Bronchus fibroblast of lung (primary cell): ENCODE measurements around the gene PCDHA1. TPM values are rescaled to one million over a fixed set of nuclear protein-coding genes. Genes with fewer than 3 reads are reported as not detected.

ENCODE experiments used
- total RNA-seq: library from RNA; depleted of rRNA; stranded (reverse); fragments of >200 nt; gene quantifications from 2 replicates; pipeline ENCODE4 v1.2.3, GENCODE V29; 2015

Gene PCDHA1
- not detected in 2 replicates for total RNA-seq

DNA sequence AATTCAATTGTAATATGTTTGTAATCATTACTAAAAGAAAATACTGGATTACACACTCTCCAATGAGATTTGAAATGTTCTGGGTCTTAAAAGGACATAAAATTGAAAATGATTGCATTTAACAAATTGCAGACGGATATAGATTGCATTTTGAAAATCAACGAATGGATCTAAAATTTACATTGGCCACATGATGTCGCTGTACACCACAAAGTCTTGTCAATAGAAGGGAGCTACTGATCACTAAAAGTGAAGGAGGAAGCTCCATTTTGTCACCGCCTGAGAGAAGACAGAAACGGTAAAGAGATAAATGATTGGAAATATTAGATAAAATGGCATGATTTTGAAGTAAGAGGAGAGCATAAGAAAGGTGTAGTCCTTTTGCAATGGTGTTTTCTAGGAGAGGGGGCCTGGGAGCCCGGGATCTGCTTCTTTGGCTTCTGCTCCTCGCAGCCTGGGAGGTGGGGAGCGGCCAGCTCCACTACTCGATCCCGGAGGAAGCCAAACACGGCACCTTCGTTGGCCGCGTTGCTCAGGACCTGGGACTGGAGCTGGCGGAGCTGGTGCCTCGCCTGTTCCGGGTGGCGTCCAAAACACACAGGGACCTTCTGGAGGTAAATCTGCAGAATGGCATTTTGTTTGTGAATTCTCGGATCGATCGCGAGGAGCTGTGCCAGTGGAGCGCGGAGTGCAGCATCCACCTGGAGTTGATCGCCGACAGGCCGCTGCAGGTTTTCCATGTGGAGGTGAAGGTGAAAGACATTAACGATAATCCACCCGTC lies at the start of gene PCDHA1:
Gene PCDHA1, plus strand, starts transcription at position 236 of the 782 bp plus-strand sequence.

DNA sequence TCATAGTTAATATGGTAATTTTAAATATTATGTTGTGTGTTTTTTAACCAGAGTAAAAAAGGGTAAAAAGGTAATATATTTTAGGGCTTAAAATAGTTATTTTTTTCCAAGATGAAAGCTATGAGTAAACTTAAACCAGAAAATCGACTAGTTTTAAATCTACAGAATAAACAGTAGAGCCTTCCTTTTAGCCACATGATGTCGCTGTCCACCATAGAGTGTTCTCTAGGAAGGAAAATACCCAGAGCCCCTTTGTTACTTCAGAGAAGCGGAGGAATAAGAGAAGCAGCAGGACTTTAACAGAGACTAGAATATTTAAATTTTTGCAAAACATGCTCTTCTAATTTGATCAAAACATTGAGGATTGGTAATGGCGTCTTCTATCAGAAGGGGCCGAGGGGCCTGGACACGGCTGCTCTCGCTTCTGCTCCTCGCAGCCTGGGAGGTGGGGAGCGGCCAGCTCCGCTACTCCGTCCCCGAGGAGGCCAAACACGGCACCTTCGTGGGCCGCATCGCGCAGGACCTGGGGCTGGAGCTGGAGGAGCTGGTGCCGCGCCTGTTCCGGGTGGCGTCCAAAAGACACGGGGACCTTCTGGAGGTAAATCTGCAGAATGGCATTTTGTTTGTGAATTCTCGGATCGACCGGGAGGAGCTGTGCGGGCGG lies 8.8 kb downstream of the PCDHA1 start, which contains the start of gene PCDHA2:
Gene PCDHA2, plus strand, starts transcription at position 258 of the 664 bp plus-strand sequence.

DNA sequence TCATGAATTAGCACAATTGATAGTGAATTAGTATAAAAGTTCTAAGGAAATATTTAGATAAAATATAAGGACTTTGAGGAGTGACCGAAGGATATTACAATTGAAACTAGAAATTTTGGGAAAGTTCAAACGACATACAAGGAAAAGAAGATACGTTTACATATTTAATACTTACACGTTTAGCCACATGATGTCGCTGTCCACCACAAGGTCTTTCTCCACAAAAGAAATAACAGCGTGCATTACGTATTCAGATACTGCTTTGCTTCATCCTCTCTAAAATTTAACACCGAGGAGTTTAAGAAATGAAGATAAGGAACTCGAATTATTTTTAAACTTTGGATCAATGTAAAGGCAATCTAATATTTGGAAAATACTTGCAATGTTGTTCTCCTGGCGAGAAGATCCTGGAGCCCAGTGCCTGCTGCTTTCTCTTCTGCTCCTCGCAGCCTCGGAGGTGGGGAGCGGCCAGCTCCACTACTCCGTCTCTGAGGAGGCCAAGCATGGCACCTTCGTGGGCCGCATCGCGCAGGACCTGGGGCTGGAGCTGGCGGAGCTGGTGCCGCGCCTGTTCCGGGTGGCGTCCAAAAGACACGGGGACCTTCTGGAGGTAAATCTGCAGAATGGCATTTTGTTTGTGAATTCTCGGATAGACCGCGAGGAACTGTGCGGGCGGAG lies 15.0 kb downstream of the PCDHA1 start, which contains the start of gene PCDHA3:
Gene PCDHA3, plus strand, starts transcription at position 242 of the 678 bp plus-strand sequence.

DNA sequence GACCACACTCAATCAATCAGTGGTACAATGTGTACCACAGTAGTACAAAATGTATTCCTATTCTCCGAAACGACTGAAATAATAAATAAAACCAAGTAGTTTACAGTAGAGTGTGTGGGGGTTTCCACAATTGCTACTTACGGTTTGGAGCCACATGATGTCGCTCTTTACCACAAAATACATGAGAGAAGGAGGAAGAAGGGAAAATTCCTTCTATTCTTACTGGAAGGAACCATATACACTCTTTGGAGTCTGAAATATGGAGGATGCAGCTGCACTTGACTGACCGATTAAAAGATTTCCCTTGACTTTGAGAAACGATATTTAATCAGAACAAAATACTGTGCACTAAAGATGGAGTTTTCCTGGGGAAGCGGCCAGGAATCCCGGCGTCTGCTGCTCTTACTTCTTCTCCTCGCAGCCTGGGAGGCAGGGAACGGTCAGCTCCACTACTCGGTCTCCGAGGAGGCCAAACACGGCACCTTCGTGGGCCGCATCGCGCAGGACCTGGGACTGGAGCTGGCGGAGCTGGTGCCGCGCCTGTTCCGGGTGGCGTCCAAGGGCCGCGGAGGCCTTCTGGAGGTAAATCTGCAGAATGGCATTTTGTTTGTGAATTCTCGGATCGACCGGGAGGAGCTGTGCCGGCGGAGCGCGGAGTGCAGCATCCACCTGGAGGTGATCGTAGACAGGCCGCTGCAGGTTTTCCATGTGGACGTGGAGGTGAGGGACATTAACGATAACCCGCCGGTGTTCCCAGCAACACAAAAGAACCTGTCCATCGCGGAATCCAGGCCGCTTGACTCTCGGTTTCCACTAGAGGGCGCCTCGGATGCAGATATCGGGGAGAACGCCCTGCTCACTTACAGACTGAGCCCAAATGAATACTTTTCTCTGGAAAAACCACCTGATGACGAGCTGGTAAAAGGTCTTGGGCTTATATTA lies 21.2 kb downstream of the PCDHA1 start, which contains the start of gene PCDHA4:
Gene PCDHA4, plus strand, starts transcription at position 235 of the 942 bp plus-strand sequence.

DNA sequence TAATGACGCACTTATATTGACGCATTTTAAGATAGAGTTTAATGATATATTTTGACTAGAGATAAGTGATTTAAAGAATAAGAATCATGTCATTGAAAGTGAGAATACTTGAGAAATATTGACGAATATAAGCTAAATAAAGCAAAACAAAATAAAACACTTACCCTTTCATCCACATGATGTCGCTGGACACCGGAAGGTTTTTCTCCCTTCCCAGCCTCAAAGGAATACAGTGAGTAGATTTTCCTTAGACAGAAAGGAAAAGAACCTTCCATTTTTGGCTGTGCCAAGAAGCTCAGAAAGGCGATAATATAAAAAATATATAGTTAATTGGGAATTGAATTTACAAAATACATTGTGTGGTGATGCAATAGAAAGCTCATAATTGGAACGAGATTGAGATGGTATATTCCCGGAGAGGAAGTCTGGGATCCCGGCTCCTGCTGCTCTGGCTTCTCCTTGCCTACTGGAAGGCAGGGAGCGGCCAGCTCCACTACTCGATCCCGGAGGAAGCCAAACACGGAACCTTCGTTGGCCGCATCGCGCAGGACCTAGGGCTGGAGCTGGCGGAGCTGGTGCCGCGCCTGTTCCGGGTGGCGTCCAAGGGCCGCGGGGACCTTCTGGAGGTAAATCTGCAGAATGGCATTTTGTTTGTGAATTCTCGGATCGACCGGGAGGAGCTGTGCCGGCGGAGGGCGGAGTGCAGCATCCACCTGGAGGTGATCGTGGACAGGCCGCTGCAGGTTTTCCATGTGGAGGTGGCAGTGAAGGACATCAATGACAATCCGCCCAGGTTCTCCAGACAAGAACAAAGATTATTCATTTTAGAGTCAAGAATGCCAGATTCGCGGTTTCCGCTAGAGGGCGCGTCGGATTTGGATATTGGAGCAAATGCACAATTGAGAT lies 35.7 kb downstream of the PCDHA1 start, which contains the start of gene PCDHA5:
Gene PCDHA5, plus strand, starts transcription at position 239 of the 906 bp plus-strand sequence.

DNA sequence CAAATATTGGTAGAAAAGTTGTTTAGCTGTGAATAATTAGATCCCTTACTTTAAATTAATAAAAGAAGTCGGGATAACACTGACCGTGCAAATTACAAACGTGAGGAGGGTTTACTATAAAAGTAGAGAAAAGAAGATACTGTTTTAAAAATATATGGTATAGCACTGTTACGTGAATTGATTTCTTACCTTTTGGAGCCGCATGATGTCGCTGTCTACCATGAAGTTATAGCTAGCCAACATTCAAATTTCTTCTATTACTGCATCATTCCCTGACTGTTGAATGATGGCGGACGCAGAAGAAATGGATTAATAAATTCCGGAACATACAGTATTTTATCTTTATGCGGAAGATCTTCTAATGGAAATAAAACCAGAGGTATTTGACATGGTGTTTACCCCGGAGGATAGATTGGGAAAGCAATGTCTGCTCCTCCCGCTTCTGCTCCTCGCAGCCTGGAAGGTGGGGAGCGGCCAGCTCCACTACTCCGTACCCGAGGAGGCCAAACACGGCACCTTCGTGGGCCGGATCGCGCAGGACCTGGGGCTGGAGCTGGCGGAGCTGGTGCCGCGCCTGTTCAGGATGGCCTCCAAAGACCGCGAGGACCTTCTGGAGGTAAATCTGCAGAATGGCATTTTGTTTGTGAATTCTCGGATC lies 41.9 kb downstream of the PCDHA1 start, which contains the start of gene PCDHA6:
Gene PCDHA6, plus strand, starts transcription at position 257 of the 658 bp plus-strand sequence. Its CDS starts 132 bp downstream, at position 389.

DNA sequence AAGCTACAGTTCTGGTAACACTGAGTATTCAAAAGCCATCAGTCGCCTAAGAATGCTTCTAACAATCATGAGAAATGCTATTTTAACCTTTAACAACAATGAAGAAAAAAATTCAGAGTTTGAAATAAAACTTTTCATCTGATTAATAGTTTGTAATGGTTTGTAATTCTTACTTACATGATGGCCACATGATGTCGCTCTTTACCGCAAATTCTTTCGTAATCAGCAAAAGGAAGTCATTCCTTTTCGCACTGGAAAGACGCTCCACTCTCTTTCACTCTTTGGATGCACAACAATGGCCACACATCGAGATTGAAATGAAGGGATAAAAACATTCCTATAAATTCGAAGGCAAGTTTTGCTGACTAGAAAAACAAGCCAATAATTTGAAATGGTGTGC lies 48.1 kb downstream of the PCDHA1 start, which contains the start of gene PCDHA7:
Gene PCDHA7, plus strand, starts transcription at position 277 of the 400 bp plus-strand sequence. Its CDS starts 115 bp downstream, at position 392.

DNA sequence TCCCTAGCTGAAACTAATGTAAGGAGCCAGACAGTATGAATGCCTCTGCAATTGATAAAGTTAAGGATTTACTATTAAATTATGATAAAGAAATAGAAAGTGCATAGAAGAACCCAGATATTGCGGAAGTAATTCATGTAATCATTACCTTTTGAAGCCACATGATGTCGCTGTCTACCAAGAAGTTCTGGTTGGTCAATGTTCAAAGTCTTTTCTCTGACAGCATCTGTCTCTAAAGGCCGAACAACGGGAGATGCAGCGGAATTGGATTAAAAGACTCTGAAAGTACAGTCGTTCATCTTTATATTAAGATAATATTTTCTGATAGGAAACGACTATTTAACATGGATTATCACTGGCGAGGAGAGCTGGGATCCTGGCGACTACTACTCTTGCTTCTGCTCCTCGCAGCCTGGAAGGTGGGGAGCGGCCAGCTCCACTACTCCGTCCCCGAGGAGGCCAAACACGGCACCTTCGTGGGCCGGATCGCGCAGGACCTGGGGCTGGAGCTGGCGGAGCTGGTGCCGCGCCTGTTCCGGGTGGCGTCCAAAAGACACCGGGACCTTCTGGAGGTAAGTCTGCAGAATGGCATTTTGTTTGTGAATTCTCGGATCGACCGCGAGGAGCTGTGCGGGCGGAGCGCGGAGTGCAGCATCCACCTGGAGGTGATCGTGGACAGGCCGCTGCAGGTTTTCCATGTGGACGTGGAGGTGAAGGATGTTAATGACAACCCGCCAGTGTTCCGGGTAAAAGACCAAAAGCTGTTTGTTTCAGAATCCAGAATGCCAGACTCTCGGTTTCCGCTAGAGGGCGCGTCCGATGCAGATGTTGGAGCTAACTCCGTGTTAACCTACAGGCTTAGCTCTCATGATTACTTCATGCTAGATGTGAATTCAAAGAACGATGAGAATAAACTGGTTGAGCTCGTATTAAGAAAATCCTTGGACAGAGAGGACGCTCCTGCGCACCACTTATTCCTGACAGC lies 55.3 kb downstream of the PCDHA1 start, which contains the start of gene PCDHA8:
Gene PCDHA8, plus strand, starts transcription at position 210 of the 985 bp plus-strand sequence. Its CDS starts 135 bp downstream, at position 345.

DNA sequence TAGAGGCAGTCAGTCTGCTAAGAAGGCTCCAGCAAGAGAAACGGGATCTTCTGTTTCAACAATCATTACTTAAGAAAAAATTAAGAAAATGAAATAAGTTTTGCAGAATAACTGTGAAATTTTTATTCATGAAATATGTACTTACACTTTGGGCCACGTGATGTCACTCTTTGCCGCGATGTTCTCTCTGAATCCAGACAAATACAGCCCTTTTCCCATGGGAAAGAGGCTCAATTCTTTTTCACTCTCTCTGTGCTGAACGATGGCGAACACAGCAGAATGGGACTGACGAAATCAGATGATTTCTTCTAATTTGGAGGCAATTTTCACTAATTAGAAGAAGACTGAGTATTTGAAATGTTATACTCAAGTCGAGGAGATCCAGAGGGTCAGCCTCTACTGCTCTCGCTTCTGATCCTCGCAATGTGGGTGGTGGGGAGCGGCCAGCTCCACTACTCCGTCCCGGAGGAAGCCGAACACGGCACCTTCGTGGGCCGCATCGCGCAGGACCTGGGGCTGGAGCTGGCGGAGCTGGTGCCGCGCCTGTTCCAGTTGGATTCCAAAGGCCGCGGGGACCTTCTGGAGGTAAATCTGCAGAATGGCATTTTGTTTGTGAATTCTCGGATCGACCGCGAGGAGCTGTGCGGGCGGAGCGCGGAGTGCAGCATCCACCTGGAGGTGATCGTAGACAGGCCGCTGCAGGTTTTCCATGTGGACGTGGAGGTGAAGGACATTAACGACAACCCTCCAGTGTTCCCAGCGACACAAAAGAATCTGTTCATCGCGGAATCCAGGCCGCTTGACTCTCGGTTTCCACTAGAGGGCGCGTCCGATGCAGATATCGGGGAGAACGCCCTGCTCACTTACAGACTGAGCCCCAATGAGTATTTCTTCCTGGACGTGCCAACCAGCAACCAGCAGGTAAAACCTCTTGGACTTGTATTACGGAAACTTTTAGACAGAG lies 62.5 kb downstream of the PCDHA1 start, which contains the start of gene PCDHA9:
Gene PCDHA9, plus strand, starts transcription at position 244 of the 964 bp plus-strand sequence. Its CDS starts 114 bp downstream, at position 358.

DNA sequence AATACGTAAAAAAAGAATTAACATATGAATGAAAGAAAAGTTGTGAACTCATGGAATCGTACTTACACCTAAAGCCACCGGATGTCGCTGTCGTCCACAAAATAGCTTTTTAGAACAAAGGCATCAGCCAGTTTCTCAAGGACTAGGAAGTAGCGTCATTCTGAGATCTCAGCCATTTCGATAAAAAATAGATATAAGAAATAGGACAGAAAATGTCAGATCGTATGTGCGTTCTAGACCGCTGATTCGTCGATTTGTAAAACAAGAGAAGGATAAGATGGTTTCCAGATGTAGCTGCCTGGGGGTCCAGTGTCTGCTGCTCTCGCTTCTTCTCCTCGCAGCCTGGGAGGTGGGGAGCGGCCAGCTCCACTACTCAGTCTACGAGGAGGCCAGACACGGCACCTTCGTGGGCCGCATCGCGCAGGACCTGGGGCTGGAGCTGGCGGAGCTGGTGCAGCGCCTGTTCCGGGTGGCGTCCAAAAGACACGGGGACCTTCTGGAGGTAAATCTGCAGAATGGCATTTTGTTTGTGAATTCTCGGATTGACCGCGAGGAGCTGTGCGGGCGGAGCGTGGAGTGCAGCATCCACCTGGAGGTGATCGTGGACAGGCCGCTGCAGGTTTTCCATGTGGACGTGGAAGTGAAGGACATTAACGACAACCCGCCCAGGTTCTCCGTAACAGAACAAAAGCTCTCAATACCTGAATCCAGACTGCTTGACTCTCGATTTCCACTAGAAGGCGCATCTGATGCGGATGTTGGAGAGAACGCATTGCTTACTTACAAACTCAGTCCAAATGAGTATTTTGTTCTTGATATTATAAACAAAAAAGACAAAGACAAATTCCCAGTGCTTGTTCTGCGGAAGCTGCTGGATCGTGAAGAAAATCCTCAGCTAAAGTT lies 70.1 kb downstream of the PCDHA1 start, which contains the start of gene PCDHA10:
Gene PCDHA10, plus strand, starts transcription at position 126 of the 903 bp plus-strand sequence. Its CDS starts 152 bp downstream, at position 278.

DNA sequence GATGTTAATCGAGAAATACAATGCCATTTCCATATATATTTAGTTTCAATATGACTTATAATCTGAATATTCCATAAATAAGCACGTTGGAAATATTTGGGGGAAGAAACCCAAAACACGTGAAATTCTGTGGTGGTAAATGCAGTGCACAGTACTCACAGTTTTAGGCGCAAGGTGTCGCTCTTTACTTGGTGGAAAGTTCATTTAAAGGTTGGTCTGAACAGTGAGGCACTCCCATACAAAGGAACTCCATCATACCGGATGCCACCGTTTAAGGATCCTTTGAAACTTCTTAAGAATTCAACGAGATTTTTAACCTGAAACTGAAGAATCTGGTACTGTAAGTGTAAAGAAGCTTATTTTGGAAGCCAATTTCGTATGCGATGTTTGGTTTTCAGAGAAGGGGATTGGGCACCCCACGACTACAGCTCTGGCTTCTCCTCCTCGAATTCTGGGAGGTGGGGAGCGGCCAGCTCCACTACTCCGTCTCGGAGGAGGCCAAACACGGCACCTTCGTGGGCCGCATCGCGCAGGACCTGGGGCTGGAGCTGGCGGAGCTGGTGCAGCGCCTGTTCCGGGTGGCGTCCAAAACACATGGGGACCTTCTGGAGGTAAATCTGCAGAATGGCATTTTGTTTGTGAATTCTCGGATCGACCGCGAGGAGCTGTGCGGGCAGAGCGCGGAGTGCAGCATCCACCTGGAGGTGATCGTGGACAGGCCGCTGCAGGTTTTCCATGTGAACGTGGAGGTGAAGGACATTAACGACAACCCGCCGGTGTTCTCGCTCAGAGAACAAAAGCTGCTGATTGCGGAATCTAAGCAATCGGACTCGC lies 83.0 kb downstream of the PCDHA1 start, which contains the start of gene PCDHA11:
Gene PCDHA11, plus strand, starts transcription at position 237 of the 834 bp plus-strand sequence. Its CDS starts 147 bp downstream, at position 384.

DNA sequence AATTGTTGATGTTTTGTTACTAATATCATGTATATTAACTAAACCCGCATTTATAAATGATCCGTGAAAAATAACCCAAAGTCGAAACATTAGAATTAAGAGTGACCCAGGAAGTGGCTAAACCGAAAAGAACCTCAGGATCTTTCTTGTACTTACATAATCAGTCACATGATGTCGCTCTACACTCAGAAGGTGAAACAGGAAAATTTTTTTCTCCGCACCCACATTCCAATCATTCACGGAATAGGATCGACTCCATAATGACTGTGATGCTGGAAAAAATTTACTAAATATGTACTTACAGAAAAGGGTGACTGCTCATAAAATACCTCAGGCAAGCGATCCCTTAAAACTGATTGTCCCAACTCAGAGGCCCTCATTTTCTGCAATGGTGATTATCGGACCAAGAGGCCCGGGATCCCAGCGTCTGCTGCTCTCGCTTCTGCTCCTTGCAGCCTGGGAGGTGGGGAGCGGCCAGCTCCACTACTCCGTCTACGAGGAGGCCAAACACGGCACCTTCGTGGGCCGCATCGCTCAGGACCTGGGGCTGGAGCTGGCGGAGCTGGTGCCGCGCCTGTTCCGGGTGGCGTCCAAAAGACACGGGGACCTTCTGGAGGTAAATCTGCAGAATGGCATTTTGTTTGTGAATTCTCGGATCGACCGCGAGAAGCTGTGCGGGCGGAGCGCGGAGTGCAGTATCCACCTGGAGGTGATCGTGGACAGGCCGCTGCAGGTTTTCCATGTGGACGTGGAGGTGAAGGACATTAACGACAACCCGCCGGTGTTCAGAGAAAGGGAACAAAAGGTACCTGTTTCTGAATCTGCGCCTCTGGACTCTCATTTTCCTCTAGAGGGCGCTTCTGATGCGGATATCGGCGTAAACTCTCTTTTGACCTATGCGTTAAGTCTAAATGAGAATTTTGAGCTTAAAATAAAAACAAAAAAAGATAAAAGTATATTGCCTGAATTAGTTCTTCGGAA lies 89.4 kb downstream of the PCDHA1 start, which contains the start of gene PCDHA12:
Gene PCDHA12, plus strand, starts transcription at position 224 of the 981 bp plus-strand sequence. Its CDS starts 165 bp downstream, at position 389.

DNA sequence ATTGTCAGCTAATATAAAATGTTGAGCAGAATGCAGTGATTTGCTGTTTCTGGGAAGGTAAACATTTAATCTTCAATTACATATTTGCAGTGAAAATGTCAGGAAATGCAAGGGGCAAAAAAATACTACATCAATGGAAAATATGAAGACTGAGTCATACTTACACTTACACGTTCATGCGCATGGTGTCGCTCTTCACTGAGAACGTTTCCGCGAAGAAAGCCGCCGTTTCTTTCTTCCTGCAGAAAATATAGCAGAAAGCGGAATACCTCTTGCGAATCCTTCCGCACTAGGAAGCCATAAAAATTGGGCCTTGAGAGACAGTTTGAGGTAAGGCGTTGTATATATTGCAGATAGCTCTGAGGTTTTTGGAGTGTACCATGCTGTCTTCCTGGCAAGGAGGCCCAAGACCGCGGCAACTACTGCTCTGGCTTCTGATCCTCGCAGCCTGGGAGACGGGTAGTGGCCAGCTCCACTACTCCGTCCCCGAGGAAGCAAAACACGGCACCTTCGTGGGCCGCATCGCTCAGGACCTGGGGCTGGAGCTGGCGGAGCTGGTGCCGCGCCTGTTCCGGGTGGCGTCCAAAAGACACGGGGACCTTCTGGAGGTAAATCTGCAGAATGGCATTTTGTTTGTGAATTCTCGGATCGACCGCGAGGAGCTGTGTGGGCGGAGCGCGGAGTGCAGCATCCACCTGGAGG lies 96.1 kb downstream of the PCDHA1 start, which contains the start of gene PCDHA13:
Gene PCDHA13, plus strand, starts transcription at position 236 of the 702 bp plus-strand sequence. Its CDS starts 145 bp downstream, at position 381.

